Lower lobe of right lung (tissue), 2 donors: ENCODE results near the gene NCOA7. TPM values are rescaled to one million over a fixed set of nuclear protein-coding genes. Genes with fewer than 3 reads are reported as not detected.
"Not testable (repeated sequence)": the region's sequence is repeated elsewhere in the genome, so short reads cannot be mapped to it uniquely, and the experiment has no call there.

Experiments
- ATAC-seq, 2 donors: fragments of 200-7000 bp; cut with Tn5 transposase; one replicate each; pipeline ENCODE4 v1.9.1; 2020 to 2022; ENCODE audit warnings: mild to moderate bottlenecking in 2 of 2, moderate library complexity in 2 of 2
- DNase-seq: peaks from one replicate; pipeline ENCODE4 v3.0.0-alpha.2; 2020
- H3K27ac ChIP-seq: fragments of 200-600 bp; one replicate; pipeline ENCODE4 v1.8.0; 2022
- H3K27me3 ChIP-seq: fragments of 200-600 bp; one replicate; pipeline ENCODE4 v1.8.0; 2022; ENCODE audit warnings: low read depth
- H3K36me3 ChIP-seq: fragments of 200-600 bp; one replicate; pipeline ENCODE4 v1.8.0; 2022; ENCODE audit warnings: mild to moderate bottlenecking
- H3K4me1 ChIP-seq: fragments of 200-600 bp; one replicate; pipeline ENCODE4 v1.8.0; 2022
- H3K4me3 ChIP-seq: fragments of 200-600 bp; one replicate; pipeline ENCODE4 v1.8.0; 2022; ENCODE audit warnings: mild to moderate bottlenecking
- H3K9me3 ChIP-seq: fragments of 200-600 bp; one replicate; pipeline ENCODE4 v1.8.0; 2022
- intact Hi-C: fragments of 100-400 bp; cut with DNase I; formaldehyde crosslinking; loops from one replicate; pipeline ENCODE4 v1.11.0; 2022
- total RNA-seq: library from RNA; stranded (reverse); fragmentation: NEBNext Ultra II Directional; extraction: Animal tissue kit (Norgen Biotek cat#: 25700); gene quantifications from one replicate; pipeline ENCODE4 v1.2.1, GENCODE V29; 2021
- TF ChIP-seq, protein P1 (sequence below): fragments of 200-600 bp; IDR thresholded peaks from one replicate; pipeline ENCODE4 v1.8.0; 2022; ENCODE audit warnings: antibody characterized with exemption, mild to moderate bottlenecking
- donor health status: DM: no; HTN: yes; CAD: no; lungs with severe emphysema.

NCOA7 gene
- total RNA-seq, 1 donor from 2014 or later: 64.4 TPM

DNA sequence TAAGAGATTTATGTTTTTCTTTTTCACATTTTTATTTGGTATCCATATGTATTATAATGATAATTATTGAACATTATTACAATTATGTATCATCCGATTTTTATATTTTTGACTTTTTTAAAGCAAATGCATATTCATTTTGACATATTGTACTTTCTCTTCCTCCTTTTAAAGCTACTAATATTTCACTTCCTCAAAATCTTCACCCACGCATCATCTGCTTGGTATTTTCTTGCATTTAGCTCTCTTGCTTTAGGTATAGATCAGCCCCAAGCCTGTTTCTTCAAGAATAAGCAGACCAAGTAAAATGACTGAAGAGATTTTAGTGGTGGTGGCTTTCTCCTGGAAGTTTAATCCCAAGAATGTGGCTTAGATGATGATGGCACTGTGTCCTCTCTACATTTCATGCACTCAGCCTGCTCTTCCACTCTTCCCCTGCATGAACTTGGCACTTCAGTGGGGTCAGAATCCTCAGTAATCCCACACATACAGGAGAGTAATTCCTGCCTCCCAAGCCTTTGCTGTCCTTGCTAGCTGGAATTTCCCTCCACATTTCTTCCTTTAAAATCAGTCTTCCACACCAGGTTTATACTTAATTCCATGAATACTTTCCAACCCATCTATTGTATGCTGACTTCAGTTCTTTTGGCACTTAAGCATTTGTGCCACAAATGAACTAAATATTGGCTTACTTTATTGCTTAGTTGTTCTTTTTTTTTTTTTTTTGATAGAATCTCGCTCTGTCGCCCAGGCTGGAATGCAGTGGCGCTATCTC is 8.2 kb downstream of the NCOA7 start:
- Histone ChIP-seq H3K27me3 (no peaks in the 10 kb centered on the region), H3K9me3 (no peaks in the 10 kb centered on the region), H3K4me3 (no peak overlapping the region), H3K4me1 (peaks cover 56% of the 10 kb centered on the region), H3K27ac (no peak overlapping the region), H3K36me3 (peaks cover 6% of the 10 kb centered on the region)
- TF ChIP-seq, protein P1, sequence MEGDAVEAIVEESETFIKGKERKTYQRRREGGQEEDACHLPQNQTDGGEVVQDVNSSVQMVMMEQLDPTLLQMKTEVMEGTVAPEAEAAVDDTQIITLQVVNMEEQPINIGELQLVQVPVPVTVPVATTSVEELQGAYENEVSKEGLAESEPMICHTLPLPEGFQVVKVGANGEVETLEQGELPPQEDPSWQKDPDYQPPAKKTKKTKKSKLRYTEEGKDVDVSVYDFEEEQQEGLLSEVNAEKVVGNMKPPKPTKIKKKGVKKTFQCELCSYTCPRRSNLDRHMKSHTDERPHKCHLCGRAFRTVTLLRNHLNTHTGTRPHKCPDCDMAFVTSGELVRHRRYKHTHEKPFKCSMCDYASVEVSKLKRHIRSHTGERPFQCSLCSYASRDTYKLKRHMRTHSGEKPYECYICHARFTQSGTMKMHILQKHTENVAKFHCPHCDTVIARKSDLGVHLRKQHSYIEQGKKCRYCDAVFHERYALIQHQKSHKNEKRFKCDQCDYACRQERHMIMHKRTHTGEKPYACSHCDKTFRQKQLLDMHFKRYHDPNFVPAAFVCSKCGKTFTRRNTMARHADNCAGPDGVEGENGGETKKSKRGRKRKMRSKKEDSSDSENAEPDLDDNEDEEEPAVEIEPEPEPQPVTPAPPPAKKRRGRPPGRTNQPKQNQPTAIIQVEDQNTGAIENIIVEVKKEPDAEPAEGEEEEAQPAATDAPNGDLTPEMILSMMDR: no peak
- ATAC-seq (no peak), DNase-seq (no peak)
- intact Hi-C loops: no loop called here

DNA sequence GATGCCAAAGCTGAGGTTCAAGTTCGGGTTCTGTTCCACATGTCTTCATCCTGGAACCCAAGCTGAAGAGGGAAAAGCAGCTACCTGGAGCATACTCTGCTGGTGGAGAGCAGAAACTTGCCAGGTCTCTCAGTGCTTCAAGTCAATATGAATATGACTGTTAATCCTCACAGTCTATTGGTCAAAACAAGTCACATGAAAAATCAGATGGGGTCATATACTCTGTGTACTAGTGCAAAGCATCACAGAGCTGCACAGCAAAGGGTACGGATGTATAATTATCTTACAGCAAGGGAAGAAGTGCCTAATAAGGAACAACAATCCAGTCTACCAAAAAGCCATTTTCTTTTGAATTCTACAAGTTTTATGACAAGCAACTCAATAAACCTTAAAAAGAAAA is 11.6 kb downstream of the NCOA7 start:
- Histone ChIP-seq H3K27me3 (no peaks in the 10 kb centered on the region), H3K27ac (peak overlapping the region; percentile 20), H3K4me3 (no peak overlapping the region), H3K36me3 (peaks cover 6% of the 10 kb centered on the region), H3K4me1 (peaks cover 45% of the 10 kb centered on the region), H3K9me3 (no peaks in the 10 kb centered on the region)
- ATAC-seq (no peak), DNase-seq (no peak)
- TF ChIP-seq, protein P1: no peak
- intact Hi-C loops: no loop called here

DNA sequence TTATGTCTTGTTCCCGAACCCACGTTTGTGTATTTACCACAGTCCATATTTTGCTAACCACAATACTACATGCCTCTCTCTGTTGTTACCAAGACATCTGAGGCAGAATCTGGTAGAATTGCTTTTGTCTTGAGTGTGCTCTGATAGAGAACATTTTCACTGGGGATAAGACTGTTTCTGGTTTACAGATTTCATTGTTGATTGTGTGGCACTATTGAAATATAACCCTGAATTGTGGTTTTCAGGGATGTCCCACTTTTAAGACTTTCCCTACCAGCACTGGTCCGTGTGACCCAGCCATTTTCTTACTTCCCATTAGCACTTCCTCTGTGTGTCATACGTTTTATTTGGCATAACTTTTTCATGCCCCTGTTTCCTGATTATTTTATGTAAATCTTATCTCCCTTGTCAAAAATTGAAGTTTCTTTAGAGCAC is 12.2 kb downstream of the NCOA7 start:
- intact Hi-C loops: no loop called here
- no peak for DNase-seq
- peaks cover 6% of the 10 kb centered on the region for H3K36me3 ChIP-seq
- H3K27ac ChIP-seq: peak overlapping the region; percentile 20
- H3K9me3 ChIP-seq: no peaks in the 10 kb centered on the region
- peak; percentile 41 to 60 for ATAC-seq
- peaks cover 40% of the 10 kb centered on the region for H3K4me1 ChIP-seq
- H3K27me3 ChIP-seq: no peaks in the 10 kb centered on the region
- H3K4me3 ChIP-seq: no peak overlapping the region
- TF ChIP-seq, protein P1: no peak

DNA sequence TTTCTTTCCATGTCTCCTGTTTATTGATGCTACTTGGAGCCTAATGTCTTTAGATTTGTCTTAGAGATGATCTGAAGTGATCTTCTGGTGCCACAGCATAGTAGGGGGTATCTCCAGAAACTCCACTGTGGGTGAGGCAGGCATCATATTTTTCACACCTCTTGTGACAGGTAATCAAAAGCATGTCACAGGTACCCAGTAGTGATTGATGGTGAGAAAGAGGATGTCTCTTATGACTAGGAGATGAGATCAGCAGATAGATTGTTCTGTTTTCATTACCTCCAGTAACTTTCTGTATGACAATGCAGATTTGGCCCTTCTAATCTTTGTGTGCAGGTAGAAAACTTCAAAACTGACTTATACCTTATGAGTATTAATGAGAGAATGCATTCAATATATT is 13.5 kb downstream of the NCOA7 start:
- Histone ChIP-seq H3K36me3 (peaks cover 6% of the 10 kb centered on the region), H3K4me1 (peaks cover 27% of the 10 kb centered on the region), H3K27ac (no peak overlapping the region), H3K4me3 (no peak overlapping the region), H3K27me3 (no peaks in the 10 kb centered on the region), H3K9me3 (no peaks in the 10 kb centered on the region)
- no peak for ATAC-seq
- DNase-seq: no peak
- TF ChIP-seq, protein P1: no peak
- intact Hi-C loops: no loop called here

DNA sequence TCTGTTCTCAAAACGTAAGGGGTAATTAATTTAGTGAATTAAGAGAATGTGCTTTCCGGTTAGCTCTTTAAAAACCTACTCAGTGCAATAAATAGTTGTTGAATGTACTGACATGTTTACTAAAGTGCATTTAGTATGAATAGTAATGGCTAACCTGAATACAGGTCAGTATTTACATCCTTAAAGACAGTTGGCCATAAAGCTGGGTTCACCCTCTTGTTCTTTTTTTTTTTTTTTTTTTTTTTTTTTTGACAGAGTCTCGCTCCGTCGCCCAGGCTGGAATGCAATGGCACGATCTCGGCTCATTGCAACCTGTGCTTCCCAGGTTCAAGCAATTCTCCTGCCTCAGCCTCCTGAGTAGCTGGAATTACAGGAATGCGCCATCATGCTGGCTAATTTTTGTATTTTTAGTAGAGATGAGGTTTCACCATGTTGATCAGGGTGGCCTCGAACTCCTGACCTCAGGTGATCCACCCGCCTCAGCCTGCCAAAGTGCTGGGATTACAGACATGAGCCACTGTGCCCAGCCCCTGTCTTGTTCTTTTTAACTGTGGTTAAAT is 14.2 kb downstream of the NCOA7 start:
- H3K27ac ChIP-seq, DNase-seq, H3K27me3 ChIP-seq, H3K4me3 ChIP-seq, ATAC-seq, H3K36me3 ChIP-seq, H3K9me3 ChIP-seq, intact Hi-C loops: not testable (repeated sequence)
- peaks cover 31% of the 10 kb centered on the region for H3K4me1 ChIP-seq

DNA sequence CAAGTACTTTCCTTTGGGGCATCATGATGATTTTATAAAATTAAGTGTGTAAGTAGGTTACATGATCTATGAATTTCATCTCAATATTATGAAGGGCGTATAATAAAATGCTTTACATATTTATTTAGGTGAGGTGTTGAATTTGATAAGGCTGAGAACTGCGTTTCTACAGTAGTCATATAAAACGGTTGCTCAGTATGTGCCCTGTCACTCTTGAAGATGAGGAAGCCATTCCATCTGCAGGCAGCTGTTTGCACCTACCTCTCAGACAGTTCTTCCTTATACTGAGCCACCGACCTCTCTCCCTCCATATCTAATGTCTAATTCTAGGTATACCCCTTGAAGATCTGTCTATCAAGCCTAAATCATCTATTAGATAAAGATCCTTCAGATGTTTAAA is 16.1 kb downstream of the NCOA7 start:
- TF ChIP-seq, protein P1: no peak
- intact Hi-C loops: no loop called here

More for the DNA sequence above, 16.1 kb downstream of the NCOA7 start:
- ATAC-seq (no peak), DNase-seq (no peak)
- Histone ChIP-seq H3K4me1 (peaks cover 48% of the 10 kb centered on the region), H3K27ac (no peak overlapping the region), H3K36me3 (peaks cover 6% of the 10 kb centered on the region), H3K27me3 (no peaks in the 10 kb centered on the region), H3K4me3 (no peak overlapping the region), H3K9me3 (no peaks in the 10 kb centered on the region)
